Mesodermal cell (in vitro differentiated cells): ENCODE measurements around the gene MRGPRF.

ENCODE experiments used
- H3K27ac ChIP-seq: 2 replicates; pipeline ENCODE4 v1.7.0; 2013; ENCODE audit warnings: mild to moderate bottlenecking, low read depth, low read length, moderate library complexity; ENCODE audit not compliant: severe bottlenecking
- H3K36me3 ChIP-seq: 2 replicates; pipeline ENCODE4 v1.7.1; 2013; ENCODE audit warnings: mild to moderate bottlenecking, low read length, moderate library complexity; ENCODE audit not compliant: control insufficient read depth, insufficient read depth
- H3K4me1 ChIP-seq: one replicate; pipeline ENCODE4 v1.7.1; 2013; ENCODE audit warnings: mild to moderate bottlenecking, low read length; ENCODE audit not compliant: insufficient read depth, control insufficient read depth, poor library complexity, severe bottlenecking
- H3K4me3 ChIP-seq: 2 replicates; pipeline ENCODE4 v1.7.0; 2013; ENCODE audit warnings: low read length, control low read depth, mild to moderate bottlenecking; ENCODE audit not compliant: insufficient read depth, poor library complexity, severe bottlenecking; ENCODE audit errors: extremely low read depth
- H3K9me3 ChIP-seq: 2 replicates; pipeline ENCODE4 v1.7.1; 2013; ENCODE audit warnings: mild to moderate bottlenecking, low read length, moderate library complexity; ENCODE audit not compliant: control insufficient read depth
- WGBS, 2 experiments: methylation state at CpG; one replicate each; pipeline ENCODE4 v1.1.5; 2013; ENCODE audit warnings: missing lambda C conversion rate in 2 of 2; ENCODE audit not compliant: insufficient coverage in 2 of 2; 5-methylcytosine and 5-hydroxymethylcytosine counted together

The MRGPRF gene

GRCh38 chr11:68993546-68993945, 19.5 kb downstream of the MRGPRF start:
- 84 to 90% methylated on average over 2 to 6 of the region's 7 CpGs for WGBS, 2 experiments
- H3K4me3 ChIP-seq = no peak overlapping the region
- peaks cover 3% of the 10 kb centered on the region for H3K4me1 ChIP-seq
- H3K36me3 ChIP-seq = no peaks in the 10 kb centered on the region
- H3K9me3 ChIP-seq = no peaks in the 10 kb centered on the region
- no peak overlapping the region for H3K27ac ChIP-seq

DNA sequence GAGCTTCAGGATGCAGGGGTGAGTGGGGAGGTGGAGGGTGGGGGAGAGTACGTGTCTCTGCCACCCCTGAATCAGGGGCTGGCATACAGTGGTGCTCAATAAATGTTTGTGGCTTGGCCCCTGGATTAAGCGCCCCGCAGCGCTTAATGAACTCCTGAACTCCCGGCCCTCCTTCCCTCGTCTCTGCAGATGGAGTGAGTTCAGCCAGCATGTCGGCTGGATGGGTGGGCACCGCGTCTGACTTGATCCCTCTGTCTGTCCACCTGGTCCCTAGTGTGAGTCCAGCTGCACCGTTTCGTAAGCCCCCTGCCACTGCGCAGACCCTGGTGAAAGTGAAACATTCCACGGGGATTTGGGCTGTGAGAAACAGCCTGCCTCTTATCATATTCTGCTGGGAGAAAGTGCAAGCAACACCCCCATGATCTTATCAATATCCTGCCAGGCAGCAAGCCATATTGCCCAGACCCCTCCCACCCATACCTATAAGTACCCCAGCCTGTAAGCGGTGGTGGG, 20.2 kb downstream of the MRGPRF start:
- 87 to 89% methylated on average over 12 of the region's 14 CpGs for WGBS, 2 experiments
- Histone ChIP-seq H3K36me3 (no peaks in the 10 kb centered on the region), H3K4me1 (no peaks in the 10 kb centered on the region), H3K4me3 (no peak overlapping the region), H3K27ac (no peak overlapping the region), H3K9me3 (no peaks in the 10 kb centered on the region)

DNA sequence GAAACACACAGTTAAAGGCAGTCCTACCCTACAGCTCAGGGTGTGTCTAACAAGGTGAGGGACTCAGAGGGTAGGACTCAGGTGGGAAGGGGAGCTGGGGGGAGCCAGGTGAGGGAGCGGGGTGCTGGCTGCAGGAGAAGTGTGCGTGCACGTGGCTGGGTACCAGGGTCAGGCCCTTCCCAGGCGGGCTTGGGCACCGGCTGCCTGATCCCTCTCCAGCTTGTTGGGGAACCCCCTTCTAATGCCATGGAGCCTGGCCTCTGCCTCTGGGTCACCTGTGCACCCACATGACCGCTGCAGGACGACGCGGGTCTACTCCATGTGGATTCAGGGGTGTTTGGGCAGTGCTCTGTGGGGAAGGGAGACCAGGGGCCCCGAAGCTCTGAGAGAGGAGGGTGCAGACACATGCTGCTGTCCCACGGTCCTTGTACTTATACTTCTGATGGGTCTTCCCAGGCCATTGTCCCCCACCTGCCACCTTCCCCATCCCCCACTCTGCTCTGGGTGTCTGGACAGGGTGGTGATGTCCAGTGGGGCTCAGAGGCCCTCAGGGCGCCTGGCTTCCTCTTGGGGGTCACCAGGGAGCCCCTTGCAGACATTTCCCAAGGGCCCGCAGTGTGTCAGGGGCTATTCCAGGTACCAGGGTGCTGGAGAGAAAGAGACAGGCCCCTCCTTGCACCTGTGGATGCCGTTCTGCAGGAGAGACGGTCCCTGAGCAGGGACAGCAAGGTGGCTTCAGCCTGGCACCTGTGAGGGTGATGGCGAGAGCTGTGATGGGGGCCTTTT, 21.9 kb downstream of the MRGPRF start:
- Histone ChIP-seq H3K27ac (no peak overlapping the region), H3K4me3 (no peak overlapping the region), H3K36me3 (no peaks in the 10 kb centered on the region), H3K4me1 (no peaks in the 10 kb centered on the region), H3K9me3 (no peaks in the 10 kb centered on the region)
- 89 to 92% methylated on average over 8 to 11 of the region's 16 CpGs for WGBS, 2 experiments

GRCh38 chr11:68989936-68990606, 23.0 kb downstream of the MRGPRF start:
- no peak overlapping the region for H3K4me3 ChIP-seq
- no peaks in the 10 kb centered on the region for H3K9me3 ChIP-seq
- no peak overlapping the region for H3K27ac ChIP-seq
- no peaks in the 10 kb centered on the region for H3K36me3 ChIP-seq
- H3K4me1 ChIP-seq = no peaks in the 10 kb centered on the region
- WGBS, 2 experiments = 80 to 89% methylated on average over 3 to 5 of the region's 8 CpGs

GRCh38 chr11:68988491-68988890, 24.6 kb downstream of the MRGPRF start:
- H3K27ac ChIP-seq = no peak overlapping the region
- H3K36me3 ChIP-seq = no peaks in the 10 kb centered on the region
- H3K4me3 ChIP-seq = no peak overlapping the region
- H3K4me1 ChIP-seq = no peaks in the 10 kb centered on the region
- H3K9me3 ChIP-seq = no peaks in the 10 kb centered on the region

GRCh38 chr11:68987211-68987610, 25.8 kb downstream of the MRGPRF start:
- Histone ChIP-seq H3K9me3 (no peaks in the 10 kb centered on the region), H3K4me3 (no peak overlapping the region), H3K4me1 (no peaks in the 10 kb centered on the region), H3K36me3 (no peaks in the 10 kb centered on the region), H3K27ac (no peak overlapping the region)

DNA sequence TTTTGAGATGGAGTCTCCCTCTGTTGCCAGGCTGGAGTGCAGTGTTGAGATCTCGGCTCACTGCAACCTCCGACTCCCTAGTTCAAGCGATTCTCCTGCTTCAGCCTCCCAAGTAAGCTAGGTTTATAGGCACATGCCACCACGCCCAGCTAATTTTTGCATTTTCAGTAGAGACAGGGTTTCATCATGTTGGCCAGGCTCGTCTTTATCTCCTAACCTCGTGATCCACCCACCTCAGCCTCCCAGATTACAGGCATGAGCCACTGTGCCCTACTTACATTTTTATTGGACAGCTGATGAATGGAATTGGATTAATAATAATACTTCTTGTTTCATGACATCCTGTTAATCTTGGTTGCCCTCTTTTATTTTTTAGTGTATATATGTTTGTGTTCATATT, 29.2 kb downstream of the MRGPRF start:
- Histone ChIP-seq H3K4me1 (no peaks in the 10 kb centered on the region), H3K9me3 (no peaks in the 10 kb centered on the region), H3K36me3 (no peaks in the 10 kb centered on the region), H3K4me3 (no peak overlapping the region), H3K27ac (no peak overlapping the region)
- WGBS, 2 experiments = 89 to 97% methylated on average over 4 to 6 of the region's 6 CpGs

DNA sequence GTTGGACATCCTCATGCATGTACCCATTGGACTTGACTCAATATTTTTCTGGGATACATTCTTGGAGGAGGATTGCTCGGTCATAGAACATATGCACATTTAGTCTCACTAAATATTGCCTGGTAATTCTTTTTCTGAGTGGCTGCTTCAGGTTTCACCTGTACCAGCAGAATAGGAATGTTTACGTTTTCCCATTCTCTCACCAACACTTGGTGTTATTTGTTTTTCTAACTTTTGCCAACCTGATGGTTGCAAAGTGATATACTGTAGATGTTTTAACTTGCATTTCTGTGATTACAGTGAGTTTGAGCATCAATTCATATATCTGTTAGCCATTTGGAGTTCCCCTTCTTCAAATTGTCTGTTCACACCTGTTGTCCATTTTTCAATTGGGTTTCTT, 30.9 kb downstream of the MRGPRF start:
- Histone ChIP-seq H3K9me3 (no peaks in the 10 kb centered on the region), H3K4me3 (no peak overlapping the region), H3K36me3 (no peaks in the 10 kb centered on the region), H3K4me1 (no peaks in the 10 kb centered on the region), H3K27ac (no peak overlapping the region)
- WGBS, 2 experiments = 100% methylated on average over 1 of the region's 2 CpGs

DNA sequence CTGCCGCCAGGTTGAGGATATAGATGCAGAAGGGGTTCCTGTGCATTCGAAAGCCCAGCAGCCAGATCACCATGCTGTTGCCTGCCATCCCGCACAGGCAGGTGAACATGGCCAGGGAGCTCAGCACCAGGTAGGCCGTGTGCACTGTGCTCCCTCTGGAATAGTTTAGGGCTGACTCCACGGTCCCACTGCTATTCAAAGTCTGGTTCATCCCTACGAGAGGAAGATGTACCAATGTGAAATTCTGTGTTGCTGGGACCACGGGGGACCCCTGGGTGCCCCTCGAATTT, 32.3 kb downstream of the MRGPRF start, which contains the start of gene MRGPRD:
Gene MRGPRD, minus strand, starts transcription at position 211 of the 290 bp plus-strand sequence. Its CDS starts 0 bp downstream, at position 211.
- Histone ChIP-seq H3K36me3 (no peaks in the 10 kb centered on the region), H3K27ac (no peak within 1 kb of the TSS), H3K9me3 (no peaks in the 10 kb centered on the region), H3K4me3 (no peak within 1 kb of the TSS), H3K4me1 (no peaks in the 10 kb centered on the region)
- WGBS, 2 experiments = 80 to 85% methylated on average over 8 of the region's 8 CpGs

- 87 to 92% methylated on average over 31 to 33 of the region's 33 CpGs for WGBS, 2 experiments
Observed at GRCh38 chr11:68979931-68980775, 32.9 kb downstream of the MRGPRF start.

More at GRCh38 chr11:68979931-68980775, 32.9 kb downstream of the MRGPRF start:
- H3K9me3 ChIP-seq = no peaks in the 10 kb centered on the region
- H3K4me1 ChIP-seq = no peaks in the 10 kb centered on the region
- H3K4me3 ChIP-seq = no peak overlapping the region
- H3K36me3 ChIP-seq = no peaks in the 10 kb centered on the region
- no peak overlapping the region for H3K27ac ChIP-seq
